PC-9 (cell line): ENCODE measurements around the gene ADAMTS3.

Experiments used
- EZH2 ChIP-seq: fragments of 200-600 bp; sonication (generic); IDR thresholded peaks from 2 replicates; pipeline ENCODE4 v1.8.0; 2017; ENCODE audit warnings: antibody characterized with exemption, low read depth
- TF ChIP-seq, protein P1 (sequence below): fragments of 200-600 bp; sonication (generic); conservative IDR thresholded peaks from 2 replicates; pipeline ENCODE4 v1.6.1; 2017; ENCODE audit warnings: mixed run types, antibody characterized with exemption, mild to moderate bottlenecking, moderate library complexity

DNA sequence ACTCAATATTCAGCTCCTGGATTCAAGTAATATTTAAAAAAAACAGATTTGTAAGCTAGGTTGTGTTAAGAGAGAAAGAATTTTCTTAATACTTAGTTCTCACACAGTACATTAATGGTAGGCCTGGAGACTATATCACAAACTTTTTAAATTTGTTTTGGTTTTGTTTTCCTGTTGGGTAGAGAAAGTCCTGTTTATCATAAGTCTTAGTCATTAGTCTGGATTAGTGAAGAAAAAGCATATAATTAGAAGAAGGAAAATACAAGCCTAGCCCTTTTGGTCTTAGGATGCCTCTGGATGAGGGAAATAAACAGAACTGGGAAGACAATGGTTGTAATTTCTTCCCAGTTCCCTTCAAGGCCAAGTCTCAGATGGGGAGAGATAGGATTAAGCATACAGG is 163.6 kb downstream of the ADAMTS3 start:
- TF ChIP-seq, protein P1, sequence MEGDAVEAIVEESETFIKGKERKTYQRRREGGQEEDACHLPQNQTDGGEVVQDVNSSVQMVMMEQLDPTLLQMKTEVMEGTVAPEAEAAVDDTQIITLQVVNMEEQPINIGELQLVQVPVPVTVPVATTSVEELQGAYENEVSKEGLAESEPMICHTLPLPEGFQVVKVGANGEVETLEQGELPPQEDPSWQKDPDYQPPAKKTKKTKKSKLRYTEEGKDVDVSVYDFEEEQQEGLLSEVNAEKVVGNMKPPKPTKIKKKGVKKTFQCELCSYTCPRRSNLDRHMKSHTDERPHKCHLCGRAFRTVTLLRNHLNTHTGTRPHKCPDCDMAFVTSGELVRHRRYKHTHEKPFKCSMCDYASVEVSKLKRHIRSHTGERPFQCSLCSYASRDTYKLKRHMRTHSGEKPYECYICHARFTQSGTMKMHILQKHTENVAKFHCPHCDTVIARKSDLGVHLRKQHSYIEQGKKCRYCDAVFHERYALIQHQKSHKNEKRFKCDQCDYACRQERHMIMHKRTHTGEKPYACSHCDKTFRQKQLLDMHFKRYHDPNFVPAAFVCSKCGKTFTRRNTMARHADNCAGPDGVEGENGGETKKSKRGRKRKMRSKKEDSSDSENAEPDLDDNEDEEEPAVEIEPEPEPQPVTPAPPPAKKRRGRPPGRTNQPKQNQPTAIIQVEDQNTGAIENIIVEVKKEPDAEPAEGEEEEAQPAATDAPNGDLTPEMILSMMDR: no peak
- TF ChIP-seq EZH2: no peak
